Aorta (tissue), 5 donors: ENCODE results near the gene STAM. TPM values are rescaled to one million over a fixed set of nuclear protein-coding genes. Genes with fewer than 3 reads are reported as not detected.

ENCODE experiments used
- ATAC-seq: fragments of 200-7000 bp; cut with Tn5 transposase; one replicate; pipeline ENCODE4 v1.9.1; 2022; ENCODE audit warnings: moderate library complexity; ENCODE audit not compliant: low FRiP score
- DNase-seq, 2 donors: peaks; one replicate each; pipeline ENCODE4 v3.0.0-alpha.2; 2020
- H3K27ac ChIP-seq, 2 donors: one replicate each; pipeline ENCODE4 v1.5.1; 2013; ENCODE audit warnings: low read length in 2 of 2, mild to moderate bottlenecking in 2 of 2, moderate library complexity in 2 of 2, control low read depth in 1 of 2, inconsistent platforms in 1 of 2, low read depth in 1 of 2
- H3K27me3 ChIP-seq, 2 donors: one replicate each; pipeline ENCODE4 v1.6.1; 2013; ENCODE audit warnings: control low read depth in 1 of 2, low read length in 1 of 2, mild to moderate bottlenecking in 1 of 2, moderate library complexity in 1 of 2; ENCODE audit not compliant: insufficient read depth in 2 of 2, control insufficient read depth in 1 of 2
- H3K36me3 ChIP-seq, 2 donors: one replicate each; pipeline ENCODE4 v1.6.1; 2013; ENCODE audit warnings: control low read depth in 1 of 2, low read length in 1 of 2, mild to moderate bottlenecking in 1 of 2; ENCODE audit not compliant: insufficient read depth in 2 of 2, control insufficient read depth in 1 of 2
- H3K4me1 ChIP-seq, 2 donors: one replicate each; pipeline ENCODE4 v1.6.1; 2013; ENCODE audit warnings: low read length in 2 of 2, control low read depth in 1 of 2, mild to moderate bottlenecking in 1 of 2, moderate library complexity in 1 of 2; ENCODE audit not compliant: insufficient read depth in 2 of 2, control insufficient read depth in 1 of 2
- H3K4me3 ChIP-seq, 2 donors: one replicate each; pipeline ENCODE4 v1.5.1; 2013; ENCODE audit warnings: low read length in 2 of 2, control low read depth in 1 of 2, mild to moderate bottlenecking in 1 of 2
- H3K9me3 ChIP-seq: one replicate; pipeline ENCODE4 v1.6.1; 2013; ENCODE audit warnings: mild to moderate bottlenecking, low read length; ENCODE audit not compliant: control insufficient read depth
- whole genome bisulfite sequencing, 2 donors: extraction: QIAGEN DNeasy Blood & Tissue Kit; methylation state at CpG; one replicate each; pipeline ENCODE4 v1.1.7; 2013; 5-methylcytosine and 5-hydroxymethylcytosine counted together
- intact Hi-C, 2 donors: fragments of 100-400 bp; cut with DNase I; formaldehyde crosslinking; loops; one replicate each; pipeline versions ENCODE4 v1.14.2 to v1.15.0; 2022
- long read RNA-seq, 2 donors: library from polyadenylated mRNA; unstranded; transcript quantifications; one replicate each; pipeline ENCODE4 v2.0.0, GENCODE V29; 2020 to 2021
- polyA plus RNA-seq, 2 donors: library from polyadenylated mRNA; stranded (reverse); fragments of 200-250 nt; gene quantifications; one replicate each; pipeline ENCODE4 v1.2.3, GENCODE V29; 2013
- total RNA-seq, 2 donors: library from RNA; stranded (reverse); fragmentation: NEBNext Ultra II Directional; extraction: Animal tissue kit (Norgen Biotek cat#: 25700); gene quantifications; one replicate each; pipeline ENCODE4 v1.2.1, GENCODE V29; 2021
- donor health status: healthy with polysubstance abuse.
- donor health status: Bipolar disorder and iron deficiency.
- donor health status: DM: no; HTN: no; CAD: no.
- donor health status: DM: no; HTN: no; CAD: no.
- donor health status: DM: yes; HTN: yes; CAD: no.

STAM gene
- 10 to 100 TPM; 21.8 to 28.6 TPM for total RNA-seq
- polyA plus RNA-seq, result 10 to 100 TPM in 1 of 2 donors, 1 to 10 TPM in 1; 8.7 to 10.5 TPM
- long read RNA-seq, donor 1, transcript STAM-202 (14 exons, 2,972 nt), result major isoform, 16 of 26 reads
- long read RNA-seq, donor 1, partial matches to known transcripts, result 5 of 26 reads
- long read RNA-seq, donor 1, other reads (novel, unspliced or antisense), result 5 of 26 reads
- long read RNA-seq, donor 2, transcript STAM-202 (14 exons, 2,972 nt), result major isoform, 13 of 20 reads
- long read RNA-seq, donor 2, partial matches to known transcripts, result 2 of 20 reads
- long read RNA-seq, donor 2, other reads (novel, unspliced or antisense), result 5 of 20 reads

GRCh38 chr10:17643755-17644484 lies at the start of gene STAM:
TSS of gene STAM (plus strand) at chr10:17644151. CDS start at chr10:17644340, 189 bp downstream.
- peaks cover 3 to 6% of the 10 kb centered on the region in 2 donors for H3K4me1 ChIP-seq

GRCh38 chr10:17597386-17597785 lies 46.6 kb upstream of the STAM start:
- no peaks in the 10 kb centered on the region for H3K9me3 ChIP-seq
- no peak overlapping the region for H3K4me3 ChIP-seq
- 82 to 85% methylated on average over 3 of the region's 3 CpGs for WGBS, 2 donors
- H3K36me3 ChIP-seq, result peaks cover 8 to 11% of the 10 kb centered on the region in 2 donors
- ATAC-seq, result no peak
- no peaks in the 10 kb centered on the region for H3K27me3 ChIP-seq
- intact Hi-C loops, result no loop called here
- no peaks in the 10 kb centered on the region for H3K4me1 ChIP-seq
- no peak for DNase-seq
- no peak overlapping the region for H3K27ac ChIP-seq

More at GRCh38 chr10:17643755-17644484, at the start of gene STAM:
- peak within 1 kb of the TSS; percentile 54 to 71 for H3K27ac ChIP-seq
- H3K9me3 ChIP-seq, result no peaks in the 10 kb centered on the region
- no peaks in the 10 kb centered on the region for H3K36me3 ChIP-seq
- ATAC-seq (peak; percentile 98), DNase-seq (peak; percentile 95 to 97)
- WGBS, 2 donors, result 0 to 1% methylated on average over 37 of the region's 37 CpGs
- no peaks in the 10 kb centered on the region for H3K27me3 ChIP-seq
- intact Hi-C loops, result loop anchor here in 1 of 2 donors (1.0 to 10.0 kb wide), 2 partner anchors 27 to 91 kb away; partner anchors contain the start of gene HACD1
- H3K4me3 ChIP-seq, result peak within 1 kb of the TSS; percentile 70 to 75

DNA sequence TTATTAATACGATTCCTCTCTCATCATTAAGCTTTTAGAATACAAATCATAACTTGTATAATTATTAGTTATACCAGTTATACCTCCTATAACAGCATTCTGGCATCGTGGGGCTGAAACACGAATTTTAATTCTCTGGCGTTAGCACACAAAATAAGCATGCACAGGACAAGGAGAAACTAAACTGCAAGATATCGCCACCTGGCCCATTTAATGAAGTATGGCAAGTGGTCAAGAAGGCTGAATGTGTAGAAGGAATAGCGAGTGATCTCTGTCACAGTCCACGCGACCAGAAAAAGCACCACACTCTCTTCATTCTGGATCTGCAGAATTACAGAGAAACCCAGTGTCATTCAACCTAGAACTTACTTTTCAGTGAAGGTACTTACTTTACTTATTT lies 44.9 kb upstream of the STAM start:
- no peak overlapping the region for H3K4me3 ChIP-seq
- ATAC-seq, result no peak
- H3K27ac ChIP-seq, result no peak overlapping the region
- DNase-seq, result no peak
- no peaks in the 10 kb centered on the region for H3K27me3 ChIP-seq
- H3K36me3 ChIP-seq, result peaks cover 6 to 7% of the 10 kb centered on the region in 2 donors
- H3K9me3 ChIP-seq, result no peaks in the 10 kb centered on the region
- intact Hi-C loops, result no loop called here
- H3K4me1 ChIP-seq, result no peaks in the 10 kb centered on the region
- WGBS, 2 donors, result 64% methylated on average over 8 of the region's 8 CpGs

GRCh38 chr10:17605936-17606335 lies 38.0 kb upstream of the STAM start:
- WGBS, 2 donors, result 78 to 79% methylated on average over 6 of the region's 6 CpGs
- Histone ChIP-seq H3K27me3 (no peaks in the 10 kb centered on the region), H3K4me1 (no peaks in the 10 kb centered on the region), H3K36me3 (peaks cover 0 to 5% of the 10 kb centered on the region in 2 donors), H3K9me3 (no peaks in the 10 kb centered on the region), H3K4me3 (no peak overlapping the region), H3K27ac (no peak overlapping the region)
- intact Hi-C loops, result loop anchor here in 1 of 2 donors (2.0 kb wide), 1 partner anchor 139 kb away; no protein-coding TSS in a partner anchor
- DNase-seq (no peak), ATAC-seq (no peak)

GRCh38 chr10:17606547-17607040 lies 37.4 kb upstream of the STAM start:
- 75 to 80% methylated on average over 3 of the region's 3 CpGs for WGBS, 2 donors
- Histone ChIP-seq H3K27ac (no peak overlapping the region), H3K4me1 (no peaks in the 10 kb centered on the region), H3K36me3 (peaks cover 0 to 3% of the 10 kb centered on the region in 2 donors), H3K27me3 (no peaks in the 10 kb centered on the region), H3K4me3 (no peak overlapping the region), H3K9me3 (no peaks in the 10 kb centered on the region)
- intact Hi-C loops, result loop anchor here in 1 of 2 donors (2.0 kb wide), 1 partner anchor 138 kb away; no protein-coding TSS in a partner anchor
- DNase-seq (no peak), ATAC-seq (no peak)

DNA sequence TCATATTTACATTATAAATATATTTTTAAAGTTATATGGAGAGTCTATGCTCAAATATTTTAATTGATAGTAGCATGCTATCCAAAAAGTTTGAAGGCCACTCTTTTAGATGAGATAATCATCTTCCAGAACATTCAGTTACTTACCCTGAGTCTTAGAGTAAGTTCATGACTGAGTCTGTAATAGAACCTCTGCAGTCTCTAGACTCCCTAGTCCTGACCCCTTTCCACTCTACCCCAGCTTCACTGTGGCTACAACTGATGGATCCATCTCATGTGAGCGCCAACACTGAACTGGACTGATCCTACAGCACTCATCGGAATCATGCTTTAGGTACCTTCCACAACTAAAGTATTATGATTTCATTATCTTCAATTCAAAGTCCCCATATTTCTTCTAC lies 36.9 kb upstream of the STAM start:
- Histone ChIP-seq H3K36me3 (no peaks in the 10 kb centered on the region), H3K9me3 (no peaks in the 10 kb centered on the region), H3K4me1 (no peaks in the 10 kb centered on the region), H3K27ac (no peak overlapping the region), H3K4me3 (no peak overlapping the region), H3K27me3 (no peaks in the 10 kb centered on the region)
- DNase-seq (no peak), ATAC-seq (no peak)
- 47 to 55% methylated on average over 2 of the region's 2 CpGs for WGBS, 2 donors
- intact Hi-C loops, result loop anchor here in 1 of 2 donors (2.0 kb wide), 1 partner anchor 138 kb away; no protein-coding TSS in a partner anchor

- Histone ChIP-seq H3K36me3 (no peaks in the 10 kb centered on the region), H3K27me3 (no peaks in the 10 kb centered on the region), H3K4me1 (no peaks in the 10 kb centered on the region), H3K4me3 (no peak overlapping the region), H3K9me3 (no peaks in the 10 kb centered on the region), H3K27ac (no peak overlapping the region)
- no peak for DNase-seq
- WGBS, 2 donors, result 55 to 56% methylated on average over 9 of the region's 9 CpGs
- peak; percentile 88 for ATAC-seq
- intact Hi-C loops, result loop anchor here (2.0 kb wide), 2 partner anchors 133 to 137 kb away; no protein-coding TSS in a partner anchor
Observed at GRCh38 chr10:17607603-17608332, 36.2 kb upstream of the STAM start.

DNA sequence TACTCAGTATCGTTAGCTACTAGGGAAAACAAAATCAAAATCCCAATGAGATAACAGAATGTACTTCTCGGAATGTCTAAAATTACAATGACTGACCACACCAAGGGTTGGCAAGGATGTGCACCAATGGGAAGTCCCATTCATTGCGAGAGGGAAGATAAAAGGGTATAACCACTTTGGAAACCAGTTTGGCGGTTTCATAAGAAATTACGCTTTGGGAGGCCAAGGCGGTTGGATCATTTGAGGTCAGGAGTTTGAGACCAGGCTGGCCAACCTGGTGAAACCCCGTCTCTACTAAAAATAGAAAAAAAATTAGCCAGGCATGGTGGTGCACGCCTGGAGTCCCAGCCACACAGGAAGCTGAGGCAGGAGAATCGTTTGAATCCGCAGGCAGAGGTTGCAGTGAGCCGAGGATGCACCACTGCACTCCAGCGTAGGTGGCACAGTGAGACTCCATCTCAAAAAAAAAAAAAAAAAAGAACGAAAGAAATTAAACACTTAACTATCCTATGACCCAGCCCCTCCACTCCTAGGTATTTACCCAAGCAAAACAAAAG lies 34.4 kb upstream of the STAM start:
- Histone ChIP-seq H3K36me3 (no peaks in the 10 kb centered on the region), H3K4me3 (no peak overlapping the region), H3K27ac (no peak overlapping the region), H3K9me3 (no peaks in the 10 kb centered on the region), H3K4me1 (peaks cover 0 to 5% of the 10 kb centered on the region in 2 donors), H3K27me3 (no peaks in the 10 kb centered on the region)
- ATAC-seq (no peak), DNase-seq (no peak)
- WGBS, 2 donors, result 92 to 95% methylated on average over 13 of the region's 13 CpGs
- intact Hi-C loops, result loop anchor here (2.0 to 10.0 kb wide), 2 partner anchors 55 to 131 kb away; no protein-coding TSS in a partner anchor
